ENCODE results near the gene IFNAR1. TPM values are rescaled to one million over a fixed set of nuclear protein-coding genes. Genes with fewer than 3 reads are reported as not detected.

IFNAR1 gene
- total RNA-seq, 4 donors from 2014 or later: 12.4 to 19.3 (median 15.5) TPM

DNA sequence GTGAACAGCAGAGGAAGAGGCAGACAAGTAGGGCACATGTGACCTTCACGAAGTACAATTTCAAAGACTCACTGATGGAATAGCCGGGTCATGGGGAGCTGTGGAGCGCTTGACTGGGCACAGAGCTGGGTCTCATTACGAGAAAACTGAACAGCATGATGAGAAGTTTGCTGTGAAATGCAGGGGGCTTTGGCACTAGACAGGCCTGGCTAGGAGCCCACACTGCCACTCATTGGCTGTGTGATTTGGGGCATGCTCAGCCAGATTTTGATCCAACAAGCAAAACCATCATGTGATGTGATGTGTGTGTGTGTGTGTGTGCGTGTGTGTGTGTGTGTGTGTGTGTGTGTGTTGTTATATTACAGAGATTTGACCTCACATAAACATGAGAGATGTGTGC is 73.6 kb downstream of the IFNAR1 start:
- no peaks in the 10 kb centered on the region for H3K36me3 ChIP-seq
- intact Hi-C loops (cut with DNase I): no loop called here
- 79 to 93% methylated on average over 5 of the region's 5 CpGs for WGBS, 2 donors
- no peak for DNase-seq
- H3K27me3 ChIP-seq: no peaks in the 10 kb centered on the region
- no peak overlapping the region for H3K27ac ChIP-seq
- TF ChIP-seq CTCF (IDR thresholded peaks at IDR 0.05): no peak
- TF ChIP-seq POLR2A (IDR thresholded peaks at IDR 0.05): no peak
- H3K4me1 ChIP-seq: peaks cover 27 to 62% (median 30%) of the 10 kb centered on the region in 3 donors
- no peaks in the 10 kb centered on the region for H3K9me3 ChIP-seq
- H3K4me3 ChIP-seq: no peak overlapping the region

DNA sequence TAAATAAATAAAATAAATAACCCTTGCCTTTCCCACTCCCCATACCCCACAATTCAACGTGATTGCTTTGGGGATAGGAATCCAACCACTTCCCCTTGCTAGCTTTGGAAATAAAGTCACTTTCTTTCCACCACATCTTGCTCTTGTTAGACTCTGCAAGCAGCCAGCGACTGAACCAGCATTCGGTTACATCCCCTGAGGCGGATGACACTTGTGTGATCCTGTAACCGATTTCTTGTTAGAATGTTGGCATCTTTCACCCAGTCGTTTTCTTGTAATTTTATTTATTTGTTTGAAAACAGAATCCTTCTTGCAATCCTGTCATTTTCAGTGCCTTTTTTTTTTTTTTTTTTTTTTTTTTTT is 76.8 kb downstream of the IFNAR1 start:
- no peaks in the 10 kb centered on the region for H3K36me3 ChIP-seq
- peak overlapping the region in 1 of 4 donors; percentile 99 for H3K27ac ChIP-seq
- H3K4me3 ChIP-seq: no peak overlapping the region
- H3K9me3 ChIP-seq: no peaks in the 10 kb centered on the region
- H3K4me1 ChIP-seq: peaks cover 30 to 64% (median 34%) of the 10 kb centered on the region in 3 donors
- no peak for DNase-seq
- no peak for TF ChIP-seq CTCF (IDR thresholded peaks at IDR 0.05)
- no peak for TF ChIP-seq POLR2A (IDR thresholded peaks at IDR 0.05)
- H3K27me3 ChIP-seq: peaks cover 0 to 5% (median 0%) of the 10 kb centered on the region in 4 donors
- intact Hi-C loops (cut with DNase I): no loop called here
- WGBS, 2 donors: 62 to 77% methylated on average over 6 of the region's 6 CpGs

GRCh38 chr21:33402001-33402979 is 77.5 kb downstream of the IFNAR1 start:
- Histone ChIP-seq H3K4me3 (peak overlapping the region; percentile 82 to 96 (median 94)), H3K9me3 (no peaks in the 10 kb centered on the region), H3K4me1 (peaks cover 23 to 63% (median 28%) of the 10 kb centered on the region in 3 donors), H3K36me3 (no peaks in the 10 kb centered on the region), H3K27ac (peak overlapping the region; percentile 98 to 99 (median 99)), H3K27me3 (peaks cover 0 to 5% (median 0%) of the 10 kb centered on the region in 4 donors)
- 34% methylated on average over 40 to 44 of the region's 45 CpGs for WGBS, 2 donors
- TF ChIP-seq CTCF (IDR thresholded peaks at IDR 0.05): no peak
- TF ChIP-seq POLR2A (IDR thresholded peaks at IDR 0.05): peak in 2 of 4 donors; percentile 56 to 68
- no peak for DNase-seq
- intact Hi-C loops (cut with DNase I): no loop called here

GRCh38 chr21:33403128-33403785 is 78.5 kb downstream of the IFNAR1 start, which contains the start of gene IFNGR2:
IFNGR2 (plus strand) TSS chr21:33403413; CDS start chr21:33403544, 131 bp downstream.
- TF ChIP-seq CTCF (IDR thresholded peaks at IDR 0.05) (no peak), POLR2A (IDR thresholded peaks at IDR 0.05) (peak in 2 of 4 donors; percentile 27 to 58)
- Histone ChIP-seq H3K36me3 (peaks cover 0 to 1% (median 0%) of the 10 kb centered on the region in 3 donors), H3K4me1 (peaks cover 20 to 60% (median 25%) of the 10 kb centered on the region in 3 donors), H3K9me3 (no peaks in the 10 kb centered on the region), H3K27ac (peak within 1 kb of the TSS; percentile 98 to 99 (median 99)), H3K4me3 (peak within 1 kb of the TSS; percentile 82 to 96 (median 94)), H3K27me3 (peaks cover 0 to 5% (median 0%) of the 10 kb centered on the region in 4 donors)
- WGBS, 2 donors: 5% methylated on average over 11 of the region's 89 CpGs; no CpG with 5 or more reads in 1 of the 2 donors
- no peak for DNase-seq
- intact Hi-C loops (cut with DNase I): no loop called here
